ENCODE measurements around the gene NUMA1. TPM values are rescaled to one million over a fixed set of nuclear protein-coding genes. Genes with fewer than 3 reads are reported as not detected.

The NUMA1 gene
- polyA plus RNA-seq, 1 donor (not counting 4 experiments of a cell fraction or from before 2014, with no cell fraction given) = 38.8 TPM

DNA sequence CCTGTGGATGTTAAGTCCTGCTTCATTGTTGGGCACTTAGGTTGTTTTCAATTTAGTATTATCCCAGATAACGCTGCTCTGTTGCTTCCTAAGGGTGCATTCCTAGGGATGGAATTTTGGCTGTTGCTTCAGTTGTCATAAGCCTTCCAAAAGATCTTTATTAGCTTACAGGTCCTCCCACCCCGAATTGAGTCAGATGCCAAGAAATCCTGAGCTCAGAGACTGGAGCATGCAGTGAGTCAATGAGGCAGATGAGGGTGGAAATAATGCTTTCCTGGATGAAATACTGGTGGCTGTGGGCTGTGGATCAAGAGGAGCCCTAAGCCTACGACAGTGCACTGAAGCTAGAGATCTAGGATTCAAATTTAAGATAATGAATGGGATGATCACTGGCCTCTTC, 92.3 kb downstream of the NUMA1 start:
- H3K9me3 ChIP-seq (ENCODE audit: control insufficient read depth, low read depth, low read length) = no peaks in the 10 kb centered on the region
- DNase-seq (ENCODE audit: low read depth, low spot score) (no peak), FAIRE-seq (no peak)
- dilution Hi-C loops (cut with MboI; ENCODE audit: extremely low pct_ligation_motif_present, low sequenced_read_pairs) = no loop called here
- TF ChIP-seq, protein P1, sequence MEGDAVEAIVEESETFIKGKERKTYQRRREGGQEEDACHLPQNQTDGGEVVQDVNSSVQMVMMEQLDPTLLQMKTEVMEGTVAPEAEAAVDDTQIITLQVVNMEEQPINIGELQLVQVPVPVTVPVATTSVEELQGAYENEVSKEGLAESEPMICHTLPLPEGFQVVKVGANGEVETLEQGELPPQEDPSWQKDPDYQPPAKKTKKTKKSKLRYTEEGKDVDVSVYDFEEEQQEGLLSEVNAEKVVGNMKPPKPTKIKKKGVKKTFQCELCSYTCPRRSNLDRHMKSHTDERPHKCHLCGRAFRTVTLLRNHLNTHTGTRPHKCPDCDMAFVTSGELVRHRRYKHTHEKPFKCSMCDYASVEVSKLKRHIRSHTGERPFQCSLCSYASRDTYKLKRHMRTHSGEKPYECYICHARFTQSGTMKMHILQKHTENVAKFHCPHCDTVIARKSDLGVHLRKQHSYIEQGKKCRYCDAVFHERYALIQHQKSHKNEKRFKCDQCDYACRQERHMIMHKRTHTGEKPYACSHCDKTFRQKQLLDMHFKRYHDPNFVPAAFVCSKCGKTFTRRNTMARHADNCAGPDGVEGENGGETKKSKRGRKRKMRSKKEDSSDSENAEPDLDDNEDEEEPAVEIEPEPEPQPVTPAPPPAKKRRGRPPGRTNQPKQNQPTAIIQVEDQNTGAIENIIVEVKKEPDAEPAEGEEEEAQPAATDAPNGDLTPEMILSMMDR (optimal IDR thresholded peaks at IDR 0.05 in 1 of 3, IDR thresholded peaks at IDR 0.05 in 1 of 3, conservative IDR thresholded peaks at IDR 0.05 in 1 of 3; ENCODE audit: extremely low read depth in 1 of 3, insufficient read depth in 2 of 3, low read length in 3 of 3) = no peak
- TF ChIP-seq EZH2 (IDR thresholded peaks at IDR 0.05; ENCODE audit: low read length) = no peak
- no peak overlapping the region for H3K9ac ChIP-seq (ENCODE audit: control insufficient read depth, extremely low read depth, insufficient read depth, low read length)
- no peaks in the 10 kb centered on the region for H4K20me1 ChIP-seq (ENCODE audit: control insufficient read depth, extremely low read depth, insufficient read depth, low read length)
- peaks cover 6% of the 10 kb centered on the region in 2 experiments for H3K36me3 ChIP-seq (ENCODE audit: control insufficient read depth in 2 of 2, extremely low read depth in 1 of 2, insufficient read depth in 2 of 2, low read length in 2 of 2)
- H3K9me1 ChIP-seq (ENCODE audit: control insufficient read depth, extremely low read depth, insufficient read depth, low read length) = no peaks in the 10 kb centered on the region
- H3K79me2 ChIP-seq (ENCODE audit: control insufficient read depth, insufficient read depth, low read length) = no peaks in the 10 kb centered on the region
- H3K27me3 ChIP-seq (ENCODE audit: control insufficient read depth, extremely low read depth, insufficient read depth, low read length) = no peaks in the 10 kb centered on the region
- peaks cover 5% of the 10 kb centered on the region for H3K4me1 ChIP-seq (ENCODE audit: control insufficient read depth, extremely low read depth, insufficient read depth, low read length)
- no peak overlapping the region for H3K4me3 ChIP-seq (ENCODE audit: control insufficient read depth in 2 of 3, extremely low read depth in 1 of 3, insufficient read depth in 2 of 3, low read depth in 1 of 3, low read length in 3 of 3)
- no peak overlapping the region for H3K27ac ChIP-seq (ENCODE audit: control insufficient read depth, insufficient read depth, low read length)
- H3K4me2 ChIP-seq (ENCODE audit: control insufficient read depth, extremely low read depth, insufficient read depth, low read depth, low read length) = no peak overlapping the region
- H2AFZ ChIP-seq (ENCODE audit: control insufficient read depth, low read length) = no peak overlapping the region

DNA sequence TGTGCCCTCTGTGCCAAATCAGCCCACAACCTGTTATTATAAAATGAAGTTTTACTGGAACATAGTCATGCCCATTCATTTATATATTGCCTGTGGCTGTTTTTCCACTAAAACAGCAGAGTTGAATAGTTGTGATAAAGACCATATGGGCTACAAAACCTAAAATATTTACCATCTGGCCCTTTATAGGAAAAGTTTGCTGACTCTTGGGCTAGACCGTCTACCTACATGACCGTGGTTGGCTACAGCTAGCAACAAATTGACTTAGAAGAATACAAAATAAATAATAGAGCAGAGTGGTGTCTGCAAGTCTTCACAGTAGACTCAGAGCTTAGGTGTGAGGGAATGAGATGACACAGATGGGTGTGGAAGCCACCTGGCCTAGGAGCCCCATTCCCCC, 92.8 kb downstream of the NUMA1 start:
- Histone ChIP-seq H3K79me2 (ENCODE audit: control insufficient read depth, insufficient read depth, low read length) (no peaks in the 10 kb centered on the region), H3K36me3 (ENCODE audit: control insufficient read depth in 2 of 2, extremely low read depth in 1 of 2, insufficient read depth in 2 of 2, low read length in 2 of 2) (peaks cover 6% of the 10 kb centered on the region in 2 experiments), H3K4me3 (ENCODE audit: control insufficient read depth in 2 of 3, extremely low read depth in 1 of 3, insufficient read depth in 2 of 3, low read depth in 1 of 3, low read length in 3 of 3) (no peak overlapping the region), H3K27ac (ENCODE audit: control insufficient read depth, insufficient read depth, low read length) (no peak overlapping the region), H3K4me2 (ENCODE audit: control insufficient read depth, extremely low read depth, insufficient read depth, low read depth, low read length) (no peak overlapping the region), H3K9me1 (ENCODE audit: control insufficient read depth, extremely low read depth, insufficient read depth, low read length) (no peaks in the 10 kb centered on the region), H3K27me3 (ENCODE audit: control insufficient read depth, extremely low read depth, insufficient read depth, low read length) (no peaks in the 10 kb centered on the region), H2AFZ (ENCODE audit: control insufficient read depth, low read length) (no peak overlapping the region), H3K9ac (ENCODE audit: control insufficient read depth, extremely low read depth, insufficient read depth, low read length) (no peak overlapping the region), H4K20me1 (ENCODE audit: control insufficient read depth, extremely low read depth, insufficient read depth, low read length) (no peaks in the 10 kb centered on the region), H3K9me3 (ENCODE audit: control insufficient read depth, low read depth, low read length) (no peaks in the 10 kb centered on the region), H3K4me1 (ENCODE audit: control insufficient read depth, extremely low read depth, insufficient read depth, low read length) (peaks cover 5% of the 10 kb centered on the region)
- dilution Hi-C loops (cut with MboI; ENCODE audit: extremely low pct_ligation_motif_present, low sequenced_read_pairs) = no loop called here
- DNase-seq (ENCODE audit: low read depth, low spot score) = no peak
- no peak for FAIRE-seq
- TF ChIP-seq, protein P1 (optimal IDR thresholded peaks at IDR 0.05 in 1 of 3, IDR thresholded peaks at IDR 0.05 in 1 of 3, conservative IDR thresholded peaks at IDR 0.05 in 1 of 3; ENCODE audit: extremely low read depth in 1 of 3, insufficient read depth in 2 of 3, low read length in 3 of 3) = no peak
- TF ChIP-seq EZH2 (IDR thresholded peaks at IDR 0.05; ENCODE audit: low read length) = no peak

All from keratinocyte (primary cell).